Measurements from ENCODE around the gene TRAK2.

GRCh38 chr2:201350879-201351278, 100.4 kb downstream of the TRAK2 start:
- TF ChIP-seq CTCF (IDR thresholded peaks at IDR 0.05; ENCODE audit: borderline replicate concordance, extremely low read depth, low read length, poor library complexity, severe bottlenecking), result no peak
- TF ChIP-seq EZH2 (IDR thresholded peaks at IDR 0.05; ENCODE audit: borderline replicate concordance, low read depth, low read length, severe bottlenecking), result no peak
